Testis (tissue), 3 donors: ENCODE results near the gene HYCC1. TPM values are rescaled to one million over a fixed set of nuclear protein-coding genes. Genes with fewer than 3 reads are reported as not detected.
"Not testable (repeated sequence)": the region's sequence is repeated elsewhere in the genome, so short reads cannot be mapped to it uniquely, and the experiment has no call there.

Experiments
- DNase-seq: peaks from one replicate; pipeline ENCODE4 v3.0.0-alpha.2; 2019
- H3K27ac ChIP-seq, 2 donors: fragments of 200-600 bp; sonication (generic); one replicate each; pipeline ENCODE4 v1.5.1; 2019
- H3K27me3 ChIP-seq: fragments of 200-600 bp; sonication (generic); one replicate; pipeline ENCODE4 v1.5.1; 2019
- H3K36me3 ChIP-seq: fragments of 200-600 bp; sonication (generic); one replicate; pipeline ENCODE4 v1.5.1; 2017; ENCODE audit warnings: low read depth; ENCODE audit errors: missing control alignments
- H3K4me1 ChIP-seq: fragments of 200-600 bp; sonication (generic); one replicate; pipeline ENCODE4 v1.5.1; 2019
- H3K4me3 ChIP-seq, 2 donors: fragments of 200-600 bp; sonication (generic); one replicate each; pipeline ENCODE4 v1.5.1; 2017 to 2019
- H3K9me3 ChIP-seq: fragments of 200-600 bp; sonication (generic); one replicate; pipeline ENCODE4 v1.5.1; 2017
- POLR2A ChIP-seq: fragments of 450-650 bp; IDR thresholded peaks from one replicate; pipeline ENCODE4 v1.6.1; 2017; ENCODE audit warnings: antibody characterized with exemption, mild to moderate bottlenecking, moderate library complexity
- WGBS, 2 donors: methylation state at CpG; one replicate each; pipeline ENCODE4 v1.1.5; 2018; 5-methylcytosine and 5-hydroxymethylcytosine counted together
- intact Hi-C: fragments of 100-400 bp; cut with DNase I; formaldehyde crosslinking; loops from one replicate; pipeline ENCODE4 v1.15.1; 2023; ENCODE audit warnings: low total_unique reads
- polyA plus RNA-seq: library from polyadenylated mRNA; stranded (reverse); fragments of 350-450 nt; fragmentation: Illumina TruSeq; extraction: RNeasy Lipid Tissue Mini Kit (QIAGEN cat#74804); gene quantifications from one replicate; pipeline ENCODE4 v1.2.3, GENCODE V29; 2014; ENCODE audit warnings: low read depth, low replicate concordance; ENCODE audit not compliant: insufficient read depth
- total RNA-seq, 2 donors: library from RNA; depleted of rRNA; stranded (reverse); fragments of >200 nt; gene quantifications; one replicate each; pipeline ENCODE4 v1.2.3, GENCODE V29; 2016
- TF ChIP-seq, protein P1 (sequence below), 3 experiments: fragments of 450-650 bp in 2 of 3; fragments of 200-600 bp in 1 of 3; sonication (generic) in 1 of 3; IDR thresholded peaks; one replicate each; pipeline ENCODE4 v1.5.1; 2016 to 2019; ENCODE audit warnings: antibody characterized with exemption in 3 of 3, mild to moderate bottlenecking in 2 of 3, moderate library complexity in 1 of 3

Gene HYCC1
- total and polyA plus RNA-seq, 3 donors from 2014 or later = 19.3 to 43.6 (median 22.0) TPM

GRCh38 chr7:22985436-22985835, 28.5 kb downstream of the HYCC1 start:
- no peaks in the 10 kb centered on the region for H3K4me1 ChIP-seq
- no peaks in the 10 kb centered on the region for H3K9me3 ChIP-seq
- no peak overlapping the region for H3K4me3 ChIP-seq
- intact Hi-C loops = no loop called here
- no peak for DNase-seq
- no peaks in the 10 kb centered on the region for H3K27me3 ChIP-seq
- 92 to 97% methylated on average over 5 of the region's 5 CpGs for WGBS, 2 donors
- TF ChIP-seq, protein P1, sequence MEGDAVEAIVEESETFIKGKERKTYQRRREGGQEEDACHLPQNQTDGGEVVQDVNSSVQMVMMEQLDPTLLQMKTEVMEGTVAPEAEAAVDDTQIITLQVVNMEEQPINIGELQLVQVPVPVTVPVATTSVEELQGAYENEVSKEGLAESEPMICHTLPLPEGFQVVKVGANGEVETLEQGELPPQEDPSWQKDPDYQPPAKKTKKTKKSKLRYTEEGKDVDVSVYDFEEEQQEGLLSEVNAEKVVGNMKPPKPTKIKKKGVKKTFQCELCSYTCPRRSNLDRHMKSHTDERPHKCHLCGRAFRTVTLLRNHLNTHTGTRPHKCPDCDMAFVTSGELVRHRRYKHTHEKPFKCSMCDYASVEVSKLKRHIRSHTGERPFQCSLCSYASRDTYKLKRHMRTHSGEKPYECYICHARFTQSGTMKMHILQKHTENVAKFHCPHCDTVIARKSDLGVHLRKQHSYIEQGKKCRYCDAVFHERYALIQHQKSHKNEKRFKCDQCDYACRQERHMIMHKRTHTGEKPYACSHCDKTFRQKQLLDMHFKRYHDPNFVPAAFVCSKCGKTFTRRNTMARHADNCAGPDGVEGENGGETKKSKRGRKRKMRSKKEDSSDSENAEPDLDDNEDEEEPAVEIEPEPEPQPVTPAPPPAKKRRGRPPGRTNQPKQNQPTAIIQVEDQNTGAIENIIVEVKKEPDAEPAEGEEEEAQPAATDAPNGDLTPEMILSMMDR (IDR thresholded peaks at IDR 0.05) = no peak
- no peak for TF ChIP-seq POLR2A
- no peaks in the 10 kb centered on the region for H3K36me3 ChIP-seq
- H3K27ac ChIP-seq = no peak overlapping the region

DNA sequence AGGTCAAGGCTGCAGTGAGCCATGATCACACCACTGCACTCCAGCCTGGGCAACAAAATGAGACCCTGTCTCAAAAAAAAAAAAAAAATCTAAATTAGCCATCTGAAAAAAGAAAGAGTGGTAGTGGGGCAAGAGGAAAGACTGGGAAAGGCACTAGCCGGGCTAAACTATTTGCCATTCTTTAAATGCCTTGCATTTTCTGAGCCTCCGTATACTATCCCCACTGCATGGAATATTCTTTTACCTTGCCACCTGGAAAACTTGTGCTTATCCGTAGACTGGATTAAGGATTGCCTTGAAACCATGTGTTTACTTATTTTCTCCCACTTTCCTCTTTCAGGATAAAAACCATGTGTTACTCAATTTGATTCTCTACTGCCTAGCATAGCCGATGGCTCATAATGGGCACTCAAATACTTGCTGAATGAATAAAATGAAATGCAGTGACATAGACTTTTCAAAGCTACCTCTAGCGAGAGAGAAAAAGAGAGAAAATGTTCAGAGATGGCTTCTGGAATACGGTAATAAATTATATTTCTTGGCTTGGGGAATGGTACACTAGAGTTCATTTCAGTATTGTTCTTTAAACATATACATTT, 30.6 kb downstream of the HYCC1 start:
- TF ChIP-seq, protein P1 (IDR thresholded peaks at IDR 0.05) = no peak
- TF ChIP-seq POLR2A = no peak
- Histone ChIP-seq H3K27me3 (no peaks in the 10 kb centered on the region), H3K27ac (no peak overlapping the region), H3K9me3 (no peaks in the 10 kb centered on the region), H3K36me3 (no peaks in the 10 kb centered on the region), H3K4me3 (no peak overlapping the region), H3K4me1 (no peaks in the 10 kb centered on the region)
- WGBS, 2 donors = 94% methylated on average over 6 of the region's 6 CpGs
- intact Hi-C loops = no loop called here
- no peak for DNase-seq

- H3K4me3 ChIP-seq = no peak overlapping the region
- no peaks in the 10 kb centered on the region for H3K4me1 ChIP-seq
- intact Hi-C loops = no loop called here
- DNase-seq = no peak
- no peaks in the 10 kb centered on the region for H3K9me3 ChIP-seq
- no peaks in the 10 kb centered on the region for H3K27me3 ChIP-seq
- WGBS, 2 donors = 71 to 89% methylated on average over 3 of the region's 3 CpGs
- TF ChIP-seq, protein P1 (IDR thresholded peaks at IDR 0.05) = no peak
- no peak for TF ChIP-seq POLR2A
- H3K27ac ChIP-seq = no peak overlapping the region
- no peaks in the 10 kb centered on the region for H3K36me3 ChIP-seq
These were observed 33.5 kb downstream of the HYCC1 start for GRCh38 chr7:22980422-22980821.

DNA sequence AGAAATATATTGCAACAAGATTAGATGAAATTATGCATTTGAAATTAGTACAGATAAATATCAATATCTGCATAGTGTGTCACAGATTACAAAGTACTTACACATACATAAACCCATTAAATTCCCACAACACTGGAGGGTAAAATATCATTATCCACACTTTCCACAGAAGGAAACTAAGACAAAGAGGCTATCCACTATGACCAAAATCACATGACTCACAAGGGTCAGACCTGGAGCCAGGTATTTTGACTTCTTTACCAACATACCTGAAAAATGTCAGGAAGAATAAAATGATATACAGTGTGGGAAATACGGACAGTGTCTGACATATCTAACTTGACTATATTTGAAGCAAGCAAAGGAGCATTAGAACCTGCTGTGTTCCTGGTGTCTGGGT, 34.1 kb downstream of the HYCC1 start:
- Histone ChIP-seq H3K4me3 (no peak overlapping the region), H3K4me1 (no peaks in the 10 kb centered on the region), H3K27me3 (no peaks in the 10 kb centered on the region), H3K36me3 (no peaks in the 10 kb centered on the region), H3K27ac (no peak overlapping the region), H3K9me3 (no peaks in the 10 kb centered on the region)
- 97 to 100% methylated on average over 1 of the region's 1 CpG for WGBS, 2 donors
- TF ChIP-seq, protein P1 (IDR thresholded peaks at IDR 0.05) = no peak
- TF ChIP-seq POLR2A = no peak
- no peak for DNase-seq
- intact Hi-C loops = no loop called here

DNA sequence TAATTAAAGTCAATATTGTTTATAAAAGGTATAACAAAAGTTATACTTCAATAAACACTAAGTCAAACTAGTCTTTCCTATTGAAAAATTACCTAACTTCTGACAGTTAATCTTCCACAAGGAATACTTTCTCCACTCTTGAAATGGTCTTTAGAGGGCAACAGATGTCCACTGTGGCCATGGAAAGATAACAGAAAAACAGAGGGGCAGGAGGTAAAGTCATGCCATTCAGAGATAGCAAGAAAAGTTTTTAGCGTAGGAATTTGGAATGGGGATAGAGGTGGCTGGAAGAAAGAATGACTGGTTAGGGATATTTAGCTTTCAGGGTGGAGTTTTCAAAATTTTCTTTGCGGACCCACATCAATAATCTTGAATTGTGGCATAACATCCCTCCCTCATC, 34.7 kb downstream of the HYCC1 start:
- Histone ChIP-seq H3K4me1 (no peaks in the 10 kb centered on the region), H3K4me3 (no peak overlapping the region), H3K27ac (no peak overlapping the region), H3K36me3 (no peaks in the 10 kb centered on the region), H3K27me3 (no peaks in the 10 kb centered on the region), H3K9me3 (no peaks in the 10 kb centered on the region)
- TF ChIP-seq, protein P1 (IDR thresholded peaks at IDR 0.05) = no peak
- DNase-seq = no peak
- 87 to 91% methylated on average over 2 of the region's 2 CpGs for WGBS, 2 donors
- intact Hi-C loops = no loop called here

GRCh38 chr7:22974636-22975035, 39.3 kb downstream of the HYCC1 start:
- H3K36me3 ChIP-seq, DNase-seq, H3K4me3 ChIP-seq, H3K27ac ChIP-seq, H3K27me3 ChIP-seq, H3K4me1 ChIP-seq, H3K9me3 ChIP-seq, intact Hi-C loops: not testable (repeated sequence)
- WGBS, 2 donors = 66 to 78% methylated on average over 3 of the region's 3 CpGs
